Lower leg skin (tissue), 3 donors: ENCODE results near the gene AUTS2.

Source experiments
- POLR2A ChIP-seq, 2 donors: fragments of 450-650 bp; IDR thresholded peaks; one replicate each; pipeline ENCODE4 v1.6.1; 2016 to 2017; ENCODE audit warnings: antibody characterized with exemption in 2 of 2, mild to moderate bottlenecking in 1 of 2, moderate library complexity in 1 of 2
- TF ChIP-seq, protein P1 (sequence below), 3 donors: fragments of 450-650 bp; IDR thresholded peaks; one replicate each; pipeline ENCODE4 v1.5.1; 2016; ENCODE audit warnings: antibody characterized with exemption in 3 of 3, mild to moderate bottlenecking in 3 of 3, moderate library complexity in 2 of 3

DNA sequence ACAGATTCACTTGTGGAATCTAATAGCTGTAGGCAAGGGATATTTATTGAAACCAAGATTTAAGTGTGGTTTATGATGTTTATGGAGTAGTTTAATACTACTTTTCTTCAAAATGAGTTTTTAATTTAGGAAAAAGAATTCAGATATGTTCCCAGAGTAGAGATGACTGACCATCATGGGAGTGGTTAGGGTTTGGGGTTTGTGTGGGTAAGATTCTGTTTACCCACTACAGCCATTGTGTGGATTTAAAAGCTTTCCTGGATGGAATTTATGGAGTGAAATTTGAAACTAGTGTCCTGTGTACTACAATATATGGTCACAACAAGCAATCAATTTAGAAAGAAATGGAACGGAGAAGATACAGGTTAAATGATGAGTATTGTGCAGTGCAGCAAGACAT, 453.5 kb downstream of the AUTS2 start:
- TF ChIP-seq, protein P1, sequence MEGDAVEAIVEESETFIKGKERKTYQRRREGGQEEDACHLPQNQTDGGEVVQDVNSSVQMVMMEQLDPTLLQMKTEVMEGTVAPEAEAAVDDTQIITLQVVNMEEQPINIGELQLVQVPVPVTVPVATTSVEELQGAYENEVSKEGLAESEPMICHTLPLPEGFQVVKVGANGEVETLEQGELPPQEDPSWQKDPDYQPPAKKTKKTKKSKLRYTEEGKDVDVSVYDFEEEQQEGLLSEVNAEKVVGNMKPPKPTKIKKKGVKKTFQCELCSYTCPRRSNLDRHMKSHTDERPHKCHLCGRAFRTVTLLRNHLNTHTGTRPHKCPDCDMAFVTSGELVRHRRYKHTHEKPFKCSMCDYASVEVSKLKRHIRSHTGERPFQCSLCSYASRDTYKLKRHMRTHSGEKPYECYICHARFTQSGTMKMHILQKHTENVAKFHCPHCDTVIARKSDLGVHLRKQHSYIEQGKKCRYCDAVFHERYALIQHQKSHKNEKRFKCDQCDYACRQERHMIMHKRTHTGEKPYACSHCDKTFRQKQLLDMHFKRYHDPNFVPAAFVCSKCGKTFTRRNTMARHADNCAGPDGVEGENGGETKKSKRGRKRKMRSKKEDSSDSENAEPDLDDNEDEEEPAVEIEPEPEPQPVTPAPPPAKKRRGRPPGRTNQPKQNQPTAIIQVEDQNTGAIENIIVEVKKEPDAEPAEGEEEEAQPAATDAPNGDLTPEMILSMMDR (IDR thresholded peaks at IDR 0.05): no peak
- no peak for TF ChIP-seq POLR2A (IDR thresholded peaks at IDR 0.05)
